ENCODE results near the gene MED13L.

MED13L gene

DNA sequence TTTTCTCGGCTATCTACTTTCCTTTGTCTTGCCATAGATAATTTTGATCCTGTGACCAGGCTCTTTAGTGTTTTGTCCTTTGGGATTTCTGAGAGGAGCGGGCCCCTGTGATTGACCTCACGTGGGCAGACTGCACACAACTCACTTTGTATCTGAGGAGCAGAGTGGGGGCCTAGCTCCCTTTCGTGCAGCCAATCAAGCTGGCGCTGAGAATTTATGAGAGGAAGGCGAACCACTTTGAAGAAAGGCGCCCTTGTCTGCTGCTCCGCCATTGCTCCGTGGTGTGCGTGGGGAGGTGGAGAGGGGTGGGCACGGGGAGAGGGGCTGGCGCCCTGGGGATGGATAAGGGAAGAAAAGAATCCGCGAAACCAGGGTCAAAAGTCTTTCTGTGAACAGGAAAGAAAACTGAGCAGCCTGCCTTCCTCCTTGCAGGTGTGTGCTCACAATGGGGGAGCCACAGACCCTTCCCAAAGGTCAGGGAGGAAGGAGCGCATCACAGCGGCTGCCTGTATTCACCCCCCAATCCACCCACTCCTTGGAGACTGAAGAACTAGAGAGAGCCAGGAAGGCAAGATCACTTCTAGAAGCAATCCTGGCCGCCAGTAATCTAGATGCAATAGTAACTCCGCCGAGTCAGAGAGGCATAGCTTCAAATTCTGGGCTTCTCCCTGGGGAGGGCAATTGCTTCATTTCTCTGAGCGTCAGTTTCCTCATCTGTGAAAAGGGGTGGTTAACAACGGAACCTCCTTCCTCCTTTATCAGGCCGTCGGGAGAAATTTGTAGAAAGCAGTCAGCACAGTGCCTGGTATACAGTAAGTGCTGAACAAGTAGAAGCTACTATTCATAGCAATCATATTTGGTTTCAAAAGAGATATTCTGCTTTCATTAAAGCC is 24.9 kb upstream of the MED13L start:
- Histone ChIP-seq H3K9ac (ENCODE audit: low read depth, low read length) (no peak overlapping the region), H3K36me3 (ENCODE audit: insufficient read depth, low read length) (no peaks in the 10 kb centered on the region), H3K4me2 (ENCODE audit: low read length) (no peak overlapping the region), H3K27me3 (ENCODE audit: control insufficient read depth, insufficient read depth, low read length) (no peaks in the 10 kb centered on the region), H3K9me3 (replicated peaks; ENCODE audit: low read length) (no peaks in the 10 kb centered on the region), H3K4me1 (ENCODE audit: control insufficient read depth, insufficient read depth, low read length) (no peaks in the 10 kb centered on the region), H3K4me3 (ENCODE audit: low read length) (no peak overlapping the region)

GRCh38 chr12:116301621-116302020 is 24.1 kb upstream of the MED13L start:
- Histone ChIP-seq H3K9ac (ENCODE audit: low read depth, low read length) (no peak overlapping the region), H3K27me3 (ENCODE audit: control insufficient read depth, insufficient read depth, low read length) (no peaks in the 10 kb centered on the region), H3K4me3 (ENCODE audit: low read length) (no peak overlapping the region), H3K9me3 (replicated peaks; ENCODE audit: low read length) (no peaks in the 10 kb centered on the region), H3K4me2 (ENCODE audit: low read length) (no peak overlapping the region), H3K4me1 (ENCODE audit: control insufficient read depth, insufficient read depth, low read length) (no peaks in the 10 kb centered on the region), H3K36me3 (ENCODE audit: insufficient read depth, low read length) (no peaks in the 10 kb centered on the region)

DNA sequence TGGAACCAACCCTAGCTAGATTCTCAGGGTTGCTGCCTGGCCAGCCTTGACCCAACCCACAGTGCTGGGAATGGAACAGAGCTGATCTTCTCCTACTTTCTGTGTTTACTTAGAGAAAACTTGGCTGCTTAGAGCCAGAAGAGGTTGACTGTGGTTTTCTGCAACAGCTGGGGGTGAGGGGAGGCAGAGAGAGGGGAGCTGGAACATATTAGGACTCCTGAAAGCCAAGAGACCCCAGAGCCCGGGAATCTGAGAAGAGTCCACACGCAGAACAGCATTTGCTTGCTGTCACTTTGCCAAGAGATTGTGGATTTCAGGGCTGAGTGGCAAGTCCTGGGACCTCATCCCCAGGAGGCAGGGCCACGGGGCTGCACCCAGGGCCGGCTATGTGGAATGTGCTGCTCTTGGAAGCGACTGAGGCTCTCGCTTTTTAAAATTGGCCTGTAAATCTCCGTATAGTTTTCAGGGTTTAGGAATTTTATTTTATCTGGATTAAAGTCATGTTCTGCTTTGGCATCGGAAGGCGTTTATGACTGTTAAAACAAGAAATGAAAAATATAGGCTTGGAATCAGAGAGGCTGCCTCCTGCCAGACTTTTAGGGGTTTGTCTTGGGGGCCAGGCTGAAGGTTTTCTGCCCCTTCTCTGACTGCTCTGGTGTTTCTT is 22.3 kb upstream of the MED13L start:
- Histone ChIP-seq H3K4me2 (ENCODE audit: low read length) (no peak overlapping the region), H3K27me3 (ENCODE audit: control insufficient read depth, insufficient read depth, low read length) (no peaks in the 10 kb centered on the region), H3K4me3 (ENCODE audit: low read length) (no peak overlapping the region), H3K4me1 (ENCODE audit: control insufficient read depth, insufficient read depth, low read length) (peaks cover 7% of the 10 kb centered on the region), H3K9me3 (replicated peaks; ENCODE audit: low read length) (no peaks in the 10 kb centered on the region), H3K9ac (ENCODE audit: low read depth, low read length) (no peak overlapping the region), H3K36me3 (ENCODE audit: insufficient read depth, low read length) (no peaks in the 10 kb centered on the region)

GRCh38 chr12:116299064-116299463 is 21.6 kb upstream of the MED13L start:
- H3K4me3 ChIP-seq (ENCODE audit: low read length), result no peak overlapping the region
- no peaks in the 10 kb centered on the region for H3K27me3 ChIP-seq (ENCODE audit: control insufficient read depth, insufficient read depth, low read length)
- H3K36me3 ChIP-seq (ENCODE audit: insufficient read depth, low read length), result no peaks in the 10 kb centered on the region
- peaks cover 7% of the 10 kb centered on the region for H3K4me1 ChIP-seq (ENCODE audit: control insufficient read depth, insufficient read depth, low read length)
- H3K9ac ChIP-seq (ENCODE audit: low read depth, low read length), result no peak overlapping the region
- H3K4me2 ChIP-seq (ENCODE audit: low read length), result no peak overlapping the region
- H3K9me3 ChIP-seq (replicated peaks; ENCODE audit: low read length), result no peaks in the 10 kb centered on the region

DNA sequence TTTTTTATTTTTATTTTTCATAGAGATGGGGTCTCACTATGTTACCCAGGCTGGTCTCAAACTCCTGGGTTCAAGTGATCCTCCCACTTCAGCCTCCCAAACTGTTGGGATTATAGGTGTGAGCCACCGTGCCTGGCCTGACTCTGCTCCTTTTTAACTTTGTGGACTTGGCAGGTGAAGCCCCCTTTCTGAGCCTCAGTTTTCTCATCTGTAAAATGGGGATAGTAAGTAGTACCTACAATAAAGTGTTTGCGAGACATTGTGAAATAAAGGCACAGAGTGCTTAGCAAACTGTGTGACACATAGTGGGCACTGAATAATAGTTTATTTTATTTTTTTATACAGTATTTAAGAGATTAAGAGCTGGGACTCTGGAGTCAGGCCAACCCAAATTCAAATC is 21.1 kb upstream of the MED13L start:
- H3K27me3 ChIP-seq (ENCODE audit: control insufficient read depth, insufficient read depth, low read length), result no peaks in the 10 kb centered on the region
- H3K9ac ChIP-seq (ENCODE audit: low read depth, low read length), result no peak overlapping the region
- H3K36me3 ChIP-seq (ENCODE audit: insufficient read depth, low read length), result no peaks in the 10 kb centered on the region
- peaks cover 7% of the 10 kb centered on the region for H3K4me1 ChIP-seq (ENCODE audit: control insufficient read depth, insufficient read depth, low read length)
- no peak overlapping the region for H3K4me3 ChIP-seq (ENCODE audit: low read length)
- no peak overlapping the region for H3K4me2 ChIP-seq (ENCODE audit: low read length)
- H3K9me3 ChIP-seq (replicated peaks; ENCODE audit: low read length), result no peaks in the 10 kb centered on the region

DNA sequence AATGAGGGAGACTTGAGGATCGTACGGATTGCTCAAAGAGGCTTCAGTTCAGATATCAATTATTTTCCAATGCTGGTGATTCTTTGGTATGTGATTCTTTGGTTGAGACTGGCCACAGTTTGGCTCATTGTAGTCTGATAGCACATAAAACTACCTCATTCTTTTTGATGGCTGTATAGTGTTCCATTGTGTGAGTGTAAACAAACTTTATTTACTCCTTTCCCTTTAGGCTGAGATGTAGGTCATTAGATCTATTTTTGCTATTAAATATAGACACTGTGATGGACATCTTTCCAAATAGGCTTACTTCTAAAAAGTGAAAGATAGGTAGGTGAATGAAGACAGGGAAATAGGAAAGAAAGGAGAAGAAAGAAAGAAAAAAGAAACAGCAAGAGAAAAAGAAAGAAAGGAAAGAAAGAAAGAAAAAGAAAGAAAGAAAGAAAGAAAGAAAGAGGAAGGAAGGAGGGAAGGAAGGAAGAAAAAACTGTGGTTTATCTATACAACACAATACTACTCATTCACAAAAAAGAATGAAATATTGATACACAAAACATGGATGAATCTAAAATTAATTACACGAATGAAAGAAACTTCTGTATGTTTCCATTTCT is 19.8 kb upstream of the MED13L start:
- Histone ChIP-seq H3K4me2 (ENCODE audit: low read length) (no peak overlapping the region), H3K27me3 (ENCODE audit: control insufficient read depth, insufficient read depth, low read length) (no peaks in the 10 kb centered on the region), H3K9me3 (replicated peaks; ENCODE audit: low read length) (no peaks in the 10 kb centered on the region), H3K36me3 (ENCODE audit: insufficient read depth, low read length) (no peaks in the 10 kb centered on the region), H3K4me3 (ENCODE audit: low read length) (no peak overlapping the region), H3K4me1 (ENCODE audit: control insufficient read depth, insufficient read depth, low read length) (peaks cover 7% of the 10 kb centered on the region), H3K9ac (ENCODE audit: low read depth, low read length) (no peak overlapping the region)

DNA sequence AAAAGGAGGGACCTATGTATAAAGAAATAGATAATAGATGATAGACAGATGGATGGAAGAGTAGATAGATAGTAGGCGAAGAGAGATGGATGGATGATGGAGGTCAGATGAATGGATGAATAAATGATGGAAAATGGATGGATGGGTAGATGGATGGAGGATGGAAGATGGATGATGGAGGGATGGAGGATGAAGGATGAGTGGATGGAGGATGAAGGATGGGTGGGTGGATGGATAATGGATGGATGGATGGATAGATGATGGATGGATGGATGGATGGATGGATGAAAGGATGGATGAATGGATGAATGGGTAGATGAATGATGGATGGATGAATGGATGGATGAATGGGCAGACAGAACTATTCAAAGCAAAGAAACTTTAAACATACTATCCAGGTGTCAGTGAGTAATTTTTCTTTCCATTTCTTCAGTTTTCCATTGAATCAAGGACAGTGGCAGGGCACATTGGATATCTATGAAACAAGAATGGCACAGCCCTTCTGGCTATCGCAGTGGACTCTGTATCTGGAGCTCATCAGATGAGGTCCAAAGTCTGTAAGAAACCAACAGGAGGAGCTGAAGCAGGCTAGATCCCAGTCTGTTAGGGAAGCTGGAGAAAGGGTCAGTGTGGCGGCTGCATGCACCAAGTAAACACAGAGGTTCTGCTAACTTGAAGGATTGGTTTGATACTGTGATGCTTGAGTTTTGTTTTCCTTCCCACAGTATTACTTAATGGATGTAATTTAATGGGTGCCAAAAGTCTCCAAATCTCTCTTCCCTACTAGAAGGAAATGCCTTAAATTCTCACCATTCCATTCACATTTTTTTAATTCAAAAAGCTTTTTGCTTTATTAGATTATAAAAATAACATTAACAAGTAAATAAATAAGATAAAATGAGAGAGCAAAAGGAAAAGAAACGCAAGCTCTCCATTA is 18.1 kb upstream of the MED13L start:
- H3K36me3 ChIP-seq (ENCODE audit: insufficient read depth, low read length), result no peaks in the 10 kb centered on the region
- peaks cover 7% of the 10 kb centered on the region for H3K4me1 ChIP-seq (ENCODE audit: control insufficient read depth, insufficient read depth, low read length)
- no peak overlapping the region for H3K4me3 ChIP-seq (ENCODE audit: low read length)
- no peak overlapping the region for H3K9ac ChIP-seq (ENCODE audit: low read depth, low read length)
- no peaks in the 10 kb centered on the region for H3K27me3 ChIP-seq (ENCODE audit: control insufficient read depth, insufficient read depth, low read length)
- no peaks in the 10 kb centered on the region for H3K9me3 ChIP-seq (replicated peaks; ENCODE audit: low read length)
- H3K4me2 ChIP-seq (ENCODE audit: low read length), result no peak overlapping the region

DNA sequence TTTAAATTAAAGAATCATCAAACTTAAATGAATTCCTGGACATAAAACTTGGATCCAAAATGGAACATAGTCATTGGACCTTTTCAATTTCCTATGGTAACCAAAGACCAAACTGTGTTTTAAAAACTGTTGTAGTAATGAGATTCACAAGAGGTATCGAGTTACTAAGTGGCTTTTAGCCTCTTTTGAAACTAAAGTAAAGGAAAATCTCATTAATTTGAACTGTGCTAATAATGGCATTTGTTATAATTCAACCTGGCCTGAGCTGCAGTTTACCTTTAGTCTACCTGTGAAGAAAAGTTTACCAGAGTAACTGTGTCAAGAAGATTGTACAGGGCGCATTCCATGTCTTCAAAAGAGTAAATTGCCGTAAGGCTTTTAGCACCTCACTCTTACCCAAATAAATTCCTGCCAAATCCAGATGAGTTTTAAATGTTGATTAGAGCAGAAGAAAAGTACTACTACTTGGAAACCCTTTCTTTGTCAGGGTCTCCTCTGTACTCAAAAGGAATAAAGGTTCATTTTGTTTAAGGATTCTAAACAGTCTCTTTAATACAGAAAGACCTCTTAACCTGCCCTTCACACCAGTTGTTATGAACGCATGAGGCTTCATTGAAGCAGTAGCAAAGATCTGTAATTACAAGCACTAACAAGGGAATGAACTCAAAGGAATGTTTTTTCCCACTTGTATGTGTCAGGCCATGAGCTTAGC is 17.1 kb upstream of the MED13L start:
- peaks cover 7% of the 10 kb centered on the region for H3K4me1 ChIP-seq (ENCODE audit: control insufficient read depth, insufficient read depth, low read length)
- no peak overlapping the region for H3K4me2 ChIP-seq (ENCODE audit: low read length)
- H3K36me3 ChIP-seq (ENCODE audit: insufficient read depth, low read length), result no peaks in the 10 kb centered on the region
- H3K9me3 ChIP-seq (replicated peaks; ENCODE audit: low read length), result no peaks in the 10 kb centered on the region
- H3K4me3 ChIP-seq (ENCODE audit: low read length), result no peak overlapping the region
- H3K27me3 ChIP-seq (ENCODE audit: control insufficient read depth, insufficient read depth, low read length), result no peaks in the 10 kb centered on the region
- H3K9ac ChIP-seq (ENCODE audit: low read depth, low read length), result no peak overlapping the region

- peaks cover 7% of the 10 kb centered on the region for H3K4me1 ChIP-seq (ENCODE audit: control insufficient read depth, insufficient read depth, low read length)
- H3K9ac ChIP-seq (ENCODE audit: low read depth, low read length), result no peak overlapping the region
- no peak overlapping the region for H3K4me3 ChIP-seq (ENCODE audit: low read length)
- no peak overlapping the region for H3K4me2 ChIP-seq (ENCODE audit: low read length)
- H3K36me3 ChIP-seq (ENCODE audit: insufficient read depth, low read length), result no peaks in the 10 kb centered on the region
- H3K27me3 ChIP-seq (ENCODE audit: control insufficient read depth, insufficient read depth, low read length), result no peaks in the 10 kb centered on the region
- no peaks in the 10 kb centered on the region for H3K9me3 ChIP-seq (replicated peaks; ENCODE audit: low read length)
Measured at GRCh38 chr12:116293687-116294453, 16.4 kb upstream of the MED13L start.

DNA sequence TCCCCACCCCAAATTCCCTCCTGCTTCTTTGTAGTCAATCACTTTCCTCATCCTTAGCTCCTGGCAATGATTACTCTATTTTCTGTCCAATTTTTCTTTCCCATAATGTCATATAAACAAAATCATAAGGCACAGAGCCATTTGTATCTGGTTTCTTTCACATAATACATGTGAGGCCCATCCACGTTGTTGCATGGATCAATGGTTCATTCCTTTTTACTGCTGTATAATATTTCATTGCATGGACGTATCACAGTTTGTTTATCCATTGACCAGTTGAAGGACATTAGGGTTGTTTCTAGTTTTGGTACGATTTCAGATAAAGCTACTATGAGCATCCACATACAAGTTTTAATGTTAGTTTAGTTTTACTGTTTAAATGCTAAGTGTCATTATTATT is 13.7 kb upstream of the MED13L start:
- no peaks in the 10 kb centered on the region for H3K27me3 ChIP-seq (ENCODE audit: control insufficient read depth, insufficient read depth, low read length)
- H3K4me1 ChIP-seq (ENCODE audit: control insufficient read depth, insufficient read depth, low read length), result peaks cover 6% of the 10 kb centered on the region
- H3K4me2 ChIP-seq (ENCODE audit: low read length), result no peak overlapping the region
- no peaks in the 10 kb centered on the region for H3K9me3 ChIP-seq (replicated peaks; ENCODE audit: low read length)
- H3K36me3 ChIP-seq (ENCODE audit: insufficient read depth, low read length), result no peaks in the 10 kb centered on the region
- no peak overlapping the region for H3K4me3 ChIP-seq (ENCODE audit: low read length)
- no peak overlapping the region for H3K9ac ChIP-seq (ENCODE audit: low read depth, low read length)
